Sigmoid colon (tissue), 7 donors: ENCODE results near the gene AIFM1. TPM values are rescaled to one million over a fixed set of nuclear protein-coding genes. Genes with fewer than 3 reads are reported as not detected.

Experiments used
- DNase-seq: peaks from one replicate; pipeline ENCODE4 v3.0.0-alpha.2; 2019
- H3K27ac ChIP-seq, 4 donors: fragments of 200-600 bp; sonication (generic); one replicate each; pipeline ENCODE4 v1.5.1; 2016 to 2019; ENCODE audit warnings: mild to moderate bottlenecking in 1 of 4
- H3K27me3 ChIP-seq, 3 donors: fragments of 200-600 bp; sonication (generic); one replicate each; pipeline ENCODE4 v1.5.1; 2019; ENCODE audit warnings: mild to moderate bottlenecking in 1 of 3
- H3K36me3 ChIP-seq, 4 donors: fragments of 200-600 bp; sonication (generic); one replicate each; pipeline ENCODE4 v1.5.1; 2016 to 2019
- H3K4me1 ChIP-seq, 4 donors: fragments of 200-600 bp; sonication (generic); one replicate each; pipeline ENCODE4 v1.5.1; 2017 to 2019
- H3K4me3 ChIP-seq, 4 donors: fragments of 200-600 bp; sonication (generic); one replicate each; pipeline ENCODE4 v1.5.1; 2017 to 2019; ENCODE audit warnings: mild to moderate bottlenecking in 2 of 4, moderate library complexity in 1 of 4
- H3K9me3 ChIP-seq, 4 donors: fragments of 200-600 bp in 3 of 4; sonication (generic) in 3 of 4; one replicate each; pipeline versions ENCODE4 v1.5.1 to v1.6.1; 2013 to 2019
- CTCF ChIP-seq, 4 experiments: fragments of 450-650 bp in 3 of 4; fragments of 200-600 bp in 1 of 4; IDR thresholded peaks; one replicate each; pipeline ENCODE4 v1.5.1; 2016 to 2019; ENCODE audit warnings: antibody characterized with exemption in 4 of 4, mild to moderate bottlenecking in 3 of 4, moderate library complexity in 2 of 4
- EP300 ChIP-seq, 4 donors: sonication (generic); formaldehyde crosslinking; IDR thresholded peaks; one replicate each; pipeline ENCODE4 v1.6.1; 2017; ENCODE audit warnings: antibody characterized with exemption in 4 of 4
- POLR2A ChIP-seq, 2 donors: fragments of 450-650 bp; IDR thresholded peaks; one replicate each; pipeline ENCODE4 v1.6.1; 2016; ENCODE audit warnings: antibody characterized with exemption in 2 of 2, mild to moderate bottlenecking in 2 of 2, moderate library complexity in 2 of 2
- POLR2AphosphoS5 ChIP-seq, 4 donors: sonication (generic); formaldehyde crosslinking; IDR thresholded peaks; one replicate each; pipeline ENCODE4 v1.6.1; 2017; ENCODE audit warnings: antibody characterized with exemption in 4 of 4
- WGBS, 2 donors: extraction: QIAGEN DNeasy Blood & Tissue Kit; methylation state at CpG; one replicate each; pipeline ENCODE4 v1.1.7; 2013; 5-methylcytosine and 5-hydroxymethylcytosine counted together
- intact Hi-C: fragments of 100-400 bp; cut with DNase I; formaldehyde crosslinking; loops from one replicate; pipeline ENCODE4 v1.15.1; 2023
- polyA plus RNA-seq, 3 donors: library from polyadenylated mRNA; stranded (reverse); fragments of 200-250 nt; gene quantifications; one replicate each; pipeline ENCODE4 v1.2.3, GENCODE V29; 2013
- total RNA-seq, 4 donors: library from RNA; depleted of rRNA; stranded (reverse); fragments of >200 nt; gene quantifications; one replicate each; pipeline ENCODE4 v1.1.0, GENCODE V29; 2016
- donor health status: healthy with polysubstance abuse.
- donor health status: Bipolar disorder and iron deficiency.
- donor health status: healthy.

Gene AIFM1
- total and polyA plus RNA-seq, 7 donors: 9.7 to 55.9 (median 19.8) TPM

- intact Hi-C loops: no loop called here
- WGBS, 2 donors: 49 to 76% methylated on average over 11 of the region's 11 CpGs
- H3K36me3 ChIP-seq: no peaks in the 10 kb centered on the region
- no peak for DNase-seq
- TF ChIP-seq CTCF (IDR thresholded peaks at IDR 0.05) (no peak), POLR2AphosphoS5 (IDR thresholded peaks at IDR 0.05) (peak in 1 of 4 donors; percentile 30), POLR2A (IDR thresholded peaks at IDR 0.05) (no peak), EP300 (IDR thresholded peaks at IDR 0.05) (no peak)
- H3K4me1 ChIP-seq: peaks cover 0 to 17% (median 8%) of the 10 kb centered on the region in 4 donors
- no peaks in the 10 kb centered on the region for H3K27me3 ChIP-seq
- H3K9me3 ChIP-seq: no peaks in the 10 kb centered on the region
- H3K27ac ChIP-seq: peak overlapping the region in 2 of 4 donors; percentile 10 to 55
- H3K4me3 ChIP-seq: no peak overlapping the region
Observed at GRCh38 chrX:130085551-130086446, 79.8 kb downstream of the AIFM1 start.

- 49 to 78% methylated on average over 9 of the region's 9 CpGs for WGBS, 2 donors
- no peaks in the 10 kb centered on the region for H3K36me3 ChIP-seq
- TF ChIP-seq POLR2AphosphoS5 (IDR thresholded peaks at IDR 0.05): no peak
- TF ChIP-seq EP300 (IDR thresholded peaks at IDR 0.05): no peak
- TF ChIP-seq POLR2A (IDR thresholded peaks at IDR 0.05): no peak
- no peak for TF ChIP-seq CTCF (IDR thresholded peaks at IDR 0.05)
- H3K4me3 ChIP-seq: no peak overlapping the region
- H3K9me3 ChIP-seq: no peaks in the 10 kb centered on the region
- peaks cover 0 to 17% (median 8%) of the 10 kb centered on the region in 4 donors for H3K4me1 ChIP-seq
- DNase-seq: no peak
- peak overlapping the region in 2 of 4 donors; percentile 10 to 27 for H3K27ac ChIP-seq
- H3K27me3 ChIP-seq: no peaks in the 10 kb centered on the region
- intact Hi-C loops: loop anchor here (5.0 kb wide), 1 partner anchor 88 kb away; the partner anchor contains the start of gene RAB33A
Observed at GRCh38 chrX:130084631-130085237, 80.9 kb downstream of the AIFM1 start.

GRCh38 chrX:130083656-130084382 lies 81.8 kb downstream of the AIFM1 start:
- DNase-seq: no peak
- Histone ChIP-seq H3K4me3 (no peak overlapping the region), H3K27ac (no peak overlapping the region), H3K27me3 (no peaks in the 10 kb centered on the region), H3K4me1 (peaks cover 0 to 17% (median 8%) of the 10 kb centered on the region in 4 donors), H3K36me3 (no peaks in the 10 kb centered on the region), H3K9me3 (no peaks in the 10 kb centered on the region)
- intact Hi-C loops: loop anchor here (5.0 kb wide), 1 partner anchor 88 kb away; the partner anchor contains the start of gene RAB33A
- TF ChIP-seq POLR2AphosphoS5 (IDR thresholded peaks at IDR 0.05) (no peak), CTCF (IDR thresholded peaks at IDR 0.05) (no peak), POLR2A (IDR thresholded peaks at IDR 0.05) (no peak), EP300 (IDR thresholded peaks at IDR 0.05) (no peak)
- WGBS, 2 donors: 55 to 78% methylated on average over 15 of the region's 15 CpGs

GRCh38 chrX:130083107-130083490 lies 82.5 kb downstream of the AIFM1 start:
- no peaks in the 10 kb centered on the region for H3K27me3 ChIP-seq

More at GRCh38 chrX:130083107-130083490, 82.5 kb downstream of the AIFM1 start:
- H3K27ac ChIP-seq: peak overlapping the region in 2 of 4 donors; percentile 37 to 52
- no peaks in the 10 kb centered on the region for H3K36me3 ChIP-seq
- no peaks in the 10 kb centered on the region for H3K9me3 ChIP-seq
- WGBS, 2 donors: 41 to 73% methylated on average over 7 of the region's 7 CpGs
- peaks cover 0 to 17% (median 8%) of the 10 kb centered on the region in 4 donors for H3K4me1 ChIP-seq
- no peak for TF ChIP-seq POLR2A (IDR thresholded peaks at IDR 0.05)
- no peak for TF ChIP-seq POLR2AphosphoS5 (IDR thresholded peaks at IDR 0.05)
- DNase-seq: no peak
- intact Hi-C loops: loop anchor here (5.0 kb wide), 1 partner anchor 89 kb away; the partner anchor contains the start of gene RAB33A
- H3K4me3 ChIP-seq: no peak overlapping the region
